GM21390 (cell line): ENCODE measurements around the gene MYMX.

Experiments used
- ATAC-seq: cut with Tn5 transposase; IDR thresholded peaks from one replicate; pipeline ENCODE4 v1.9.1; 2021; ENCODE audit not compliant: unreplicated experiment

Gene MYMX

DNA sequence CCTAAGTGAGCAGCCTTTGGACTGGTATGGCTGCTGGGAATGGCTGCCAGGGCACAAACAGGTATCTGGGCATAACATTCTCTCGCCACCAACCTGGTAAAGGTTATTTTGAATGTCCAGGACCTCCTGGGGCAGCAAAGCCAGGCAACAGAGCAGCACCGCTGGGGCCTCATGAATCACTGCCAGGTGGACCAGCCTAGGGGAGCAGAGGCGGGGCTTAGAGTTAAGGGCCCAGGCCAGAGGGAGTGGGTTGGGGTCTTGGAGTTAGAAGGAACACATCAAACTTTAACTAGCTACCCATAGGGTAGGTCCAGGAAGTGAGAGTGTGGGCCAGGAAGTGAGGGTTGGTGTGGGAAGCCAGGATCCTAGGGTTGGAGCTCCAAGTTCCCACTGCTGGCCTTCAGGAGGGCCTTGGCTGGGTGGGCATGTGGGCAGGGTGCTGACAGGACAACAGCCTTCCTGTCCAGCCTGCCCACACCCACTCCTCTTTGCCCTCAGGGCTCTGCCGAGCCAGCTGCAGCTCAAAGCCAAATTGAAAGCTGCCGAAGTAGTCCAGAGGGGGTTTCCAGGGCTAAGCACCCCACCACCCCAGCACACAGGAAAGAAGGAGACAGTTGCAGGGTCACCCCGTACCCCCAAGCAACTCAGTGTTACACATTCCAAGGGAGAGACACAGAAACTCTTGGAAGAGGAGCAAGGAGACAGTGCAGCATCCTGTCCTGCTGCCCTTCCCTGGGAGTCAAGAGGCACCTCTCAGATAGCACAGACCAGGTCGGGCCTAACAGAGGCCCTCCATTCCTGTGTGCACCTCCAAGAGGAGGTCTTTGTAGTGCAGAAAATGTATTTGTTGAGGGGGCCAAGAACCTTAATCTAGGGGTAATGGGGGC lies 46.0 kb downstream of the MYMX start:
- ATAC-seq: no peak

DNA sequence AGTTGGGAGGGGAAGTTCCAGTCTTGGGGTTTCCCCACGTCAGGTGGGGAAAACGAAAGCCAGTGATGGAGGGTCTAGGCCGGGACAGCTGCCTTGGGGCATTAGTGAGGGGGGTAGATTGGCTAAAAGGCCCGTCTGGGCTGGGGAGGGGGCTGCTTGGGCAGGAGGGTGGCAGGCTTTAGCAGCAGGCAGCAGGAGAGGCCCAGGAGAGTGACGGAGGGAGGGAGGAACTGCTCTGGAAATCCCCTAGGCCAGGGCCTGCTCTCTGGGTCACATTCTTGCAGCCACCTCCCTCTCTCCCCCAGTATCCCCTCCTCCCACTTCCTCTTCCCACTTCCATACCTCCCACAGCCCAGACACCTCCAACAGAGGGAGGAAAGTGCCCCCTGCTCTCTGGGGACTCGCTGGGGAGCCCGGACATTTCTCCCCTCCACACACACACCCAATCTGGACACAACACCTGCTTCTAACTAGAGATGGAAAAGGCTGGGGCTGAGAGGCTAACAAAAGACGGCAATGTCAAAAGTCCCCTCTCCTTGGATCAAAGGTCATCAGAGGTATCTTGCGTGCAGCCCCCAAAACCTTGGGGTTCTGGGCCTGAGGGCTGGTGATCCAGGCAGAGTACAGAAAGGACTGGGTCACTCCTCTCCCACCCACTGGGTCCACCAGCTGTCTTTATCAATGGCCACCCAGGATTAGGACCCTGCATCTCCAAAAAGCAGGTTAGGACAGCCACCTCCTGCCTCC lies 46.8 kb downstream of the MYMX start:
- no peak for ATAC-seq

DNA sequence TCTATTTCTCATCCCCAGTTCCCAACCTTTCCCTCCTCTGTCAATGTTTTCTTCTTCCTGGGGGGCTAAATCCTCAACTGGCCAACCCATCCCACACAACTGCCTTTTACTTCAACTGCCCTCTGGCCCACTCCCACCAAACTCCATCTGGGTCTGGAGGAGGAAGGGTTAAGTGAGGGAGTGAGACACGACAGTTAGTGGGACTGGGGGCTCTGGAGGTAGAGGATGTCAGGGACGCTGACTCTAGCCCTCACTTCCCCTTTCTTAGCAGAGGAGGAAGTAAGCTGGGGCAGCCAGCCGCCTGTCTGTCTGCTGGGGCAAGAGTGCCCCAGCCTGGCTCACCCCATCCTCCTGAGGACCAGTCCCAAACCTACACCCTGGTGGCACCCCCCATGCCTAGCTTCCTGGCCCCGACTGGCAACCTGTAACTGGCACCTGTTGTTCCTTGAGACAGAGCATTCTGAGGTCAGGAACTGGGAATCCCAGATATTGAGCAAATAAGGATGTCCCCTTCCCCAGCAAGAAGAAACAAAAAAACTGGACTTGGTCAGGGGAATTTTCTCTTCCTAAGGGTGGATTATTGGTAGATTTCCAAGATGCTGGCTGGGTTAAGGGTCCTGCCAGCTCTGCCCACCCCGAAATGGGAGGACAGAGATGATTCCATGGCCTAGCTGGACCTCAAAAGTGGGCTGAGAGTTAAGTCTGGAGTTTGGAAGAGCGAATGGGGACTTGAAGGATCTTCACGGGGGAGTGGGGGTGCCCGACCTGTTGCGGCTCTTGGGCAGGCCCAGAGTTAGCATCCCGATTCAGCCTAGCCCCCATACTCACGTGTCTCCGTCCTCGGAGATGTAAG lies 47.7 kb downstream of the MYMX start:
- ATAC-seq: peak; percentile 36

DNA sequence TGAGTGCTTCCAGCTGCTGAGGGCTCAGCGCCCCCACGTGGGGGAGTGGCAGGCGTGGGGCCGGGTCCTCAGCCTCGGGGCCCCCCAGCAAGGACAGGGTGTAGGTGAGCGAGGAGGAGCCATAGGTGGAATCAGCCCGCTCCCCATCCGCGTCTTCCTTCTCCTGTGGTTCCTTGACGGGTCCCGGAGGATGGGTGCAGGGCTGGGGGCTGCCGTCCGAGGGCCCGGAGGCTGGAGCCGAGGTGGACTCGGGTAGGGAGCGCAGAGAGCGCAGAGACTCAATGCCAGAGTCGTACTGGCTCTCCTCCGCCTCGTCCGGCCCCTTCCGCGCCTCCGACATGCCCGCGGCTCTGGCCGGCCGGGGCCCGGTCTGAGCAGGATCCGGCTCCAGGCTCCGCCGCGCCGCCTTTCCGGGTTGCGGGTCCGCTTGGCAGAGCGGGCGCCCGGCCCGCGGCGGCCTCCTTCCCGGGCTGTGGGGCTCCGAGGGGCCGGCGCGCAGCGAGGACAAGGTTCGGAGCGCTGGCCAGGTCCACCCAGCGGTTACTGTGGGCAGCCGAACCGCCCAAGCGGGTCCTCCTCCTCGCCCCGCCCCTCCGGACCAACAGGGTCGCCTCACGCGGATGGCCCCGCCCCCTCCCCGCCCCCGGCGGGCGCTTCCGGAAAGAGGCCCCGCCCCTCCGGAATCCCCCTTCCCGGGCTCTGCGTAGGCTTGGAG lies 48.4 kb downstream of the MYMX start, which contains the start of gene NFKBIE:
Gene NFKBIE (minus strand): TSS at position 545 of the 715 bp plus-strand sequence. CDS start 205 bp downstream, at position 340.
- ATAC-seq: peak; percentile 34

DNA sequence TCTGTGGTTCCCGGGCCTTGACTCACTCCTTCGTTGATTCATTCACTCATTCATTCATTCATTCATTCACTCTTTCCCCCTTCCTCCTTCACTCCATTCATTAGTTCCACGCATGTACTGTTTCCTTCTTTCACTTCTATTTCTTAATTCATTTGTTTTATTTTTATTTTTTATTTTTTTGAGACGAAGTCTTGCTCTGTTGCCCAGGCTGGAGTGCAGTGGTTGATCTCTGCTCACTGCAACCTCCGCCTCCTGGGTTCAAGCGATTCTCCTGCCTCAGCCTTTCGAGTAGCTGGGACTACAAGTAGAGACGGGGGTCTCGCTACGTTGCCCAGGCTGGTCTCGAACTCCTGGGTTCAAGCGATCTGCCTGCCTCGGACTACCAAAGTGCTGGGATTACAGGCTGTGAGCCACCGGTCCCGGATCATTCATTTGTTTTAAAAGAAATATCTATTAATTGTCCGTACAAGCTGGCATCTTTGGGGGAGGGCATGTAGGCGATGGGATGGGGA lies 49.1 kb downstream of the MYMX start:
- no peak for ATAC-seq

DNA sequence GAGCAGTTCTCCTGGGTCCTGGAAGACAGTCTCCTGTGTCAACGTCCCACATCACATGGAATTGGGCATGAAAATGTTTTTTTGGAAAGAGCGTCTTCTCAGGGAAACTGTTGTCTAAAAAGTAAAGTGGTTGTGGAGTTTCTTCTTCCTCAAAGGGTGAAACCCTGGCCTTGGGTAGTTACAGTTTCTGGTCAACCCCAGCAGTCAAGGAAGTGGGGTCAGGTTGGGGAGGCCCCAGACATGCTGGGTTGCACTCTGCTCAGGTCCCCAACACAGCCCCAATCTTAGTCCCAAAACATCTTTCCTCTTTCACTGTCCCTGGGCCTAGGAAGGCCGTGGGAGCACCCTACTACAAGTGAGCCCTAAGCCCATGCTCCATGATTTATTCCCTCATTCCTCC lies 49.6 kb downstream of the MYMX start:
- ATAC-seq: peak; percentile 27

DNA sequence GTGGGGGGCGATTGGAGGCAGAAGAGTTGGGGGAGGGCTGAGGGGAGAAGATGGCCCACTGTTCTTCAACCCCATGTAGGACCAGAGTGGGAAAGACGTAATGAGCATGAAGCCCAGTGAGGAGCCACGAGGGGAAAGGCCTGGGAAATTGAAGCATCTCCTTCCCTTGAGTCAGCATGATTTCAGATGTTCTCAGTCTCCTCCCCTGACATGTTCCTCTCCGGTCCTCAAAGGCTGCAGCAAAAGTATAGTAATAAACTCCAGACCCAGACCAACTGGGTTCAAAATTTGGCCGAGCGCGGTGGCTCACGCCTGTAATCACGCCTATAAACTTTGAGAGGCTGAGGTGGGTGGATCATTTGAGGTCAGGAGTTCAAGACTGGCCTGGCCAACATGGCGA lies 50.5 kb downstream of the MYMX start:
- ATAC-seq: no peak
